ENCODE results near the gene LTA4H.
"Not testable (repeated sequence)": the region's sequence is repeated elsewhere in the genome, so short reads cannot be mapped to it uniquely, and the experiment has no call there.

The LTA4H gene

DNA sequence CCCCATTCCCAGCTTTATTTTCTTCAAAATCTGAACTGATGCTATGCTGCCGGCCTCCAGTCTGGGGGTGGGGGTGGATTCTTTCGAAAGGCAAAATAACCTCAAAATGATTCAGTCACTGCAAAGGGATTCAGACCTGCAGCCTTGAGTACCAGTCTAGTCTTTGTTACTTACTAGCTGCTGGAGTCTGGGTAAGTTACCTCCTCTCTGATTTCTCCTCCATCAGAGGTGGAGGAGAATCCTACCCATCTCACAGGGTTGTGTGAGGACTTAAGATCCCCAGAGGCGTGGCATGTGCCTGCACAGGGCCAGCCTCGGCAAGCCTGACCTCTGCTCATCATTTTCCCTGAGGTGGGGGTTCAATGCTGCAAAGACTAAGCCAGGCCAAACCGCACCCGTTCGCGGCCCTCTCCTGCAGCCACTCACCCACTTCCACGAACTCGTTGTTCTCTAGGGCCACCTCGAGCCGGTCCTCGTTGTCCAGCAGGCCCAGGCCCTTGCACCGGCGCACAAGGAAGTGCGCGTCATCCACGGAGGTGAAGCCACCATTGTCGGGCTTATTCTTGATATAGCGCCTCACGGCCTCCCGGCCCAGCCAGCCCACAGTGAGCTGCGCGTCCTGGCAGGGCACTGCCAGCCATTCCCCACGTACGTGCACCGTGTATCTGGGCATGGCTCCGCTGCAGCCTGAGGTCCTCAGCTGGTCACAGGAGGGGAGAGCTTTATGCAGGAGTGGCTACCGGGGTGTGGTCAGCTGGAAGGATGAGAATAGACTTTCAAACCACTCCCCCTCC is 40.0 kb downstream of the LTA4H start:
- DNase-seq (ENCODE audit: insufficient read length, low spot score) (no peak), FAIRE-seq (no peak)

DNA sequence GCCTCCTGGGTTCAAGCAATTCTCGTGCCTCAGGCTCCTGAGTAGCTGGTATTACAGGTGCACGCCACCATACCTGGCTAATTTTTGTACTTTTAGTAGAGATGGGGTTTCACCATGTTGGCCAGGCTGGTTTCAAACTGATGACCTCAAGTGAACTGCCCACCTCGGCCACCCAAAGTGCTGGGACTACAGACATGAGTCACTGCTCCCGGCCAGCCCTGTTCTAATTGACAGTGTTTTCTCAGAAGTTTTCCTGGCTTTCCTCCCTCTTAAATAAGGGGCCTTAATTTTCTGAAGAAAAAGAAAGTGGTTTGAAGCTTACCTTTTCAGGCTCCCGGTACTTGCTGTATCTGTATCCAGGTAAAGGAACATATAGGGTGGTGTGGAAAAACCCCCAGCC is 40.9 kb downstream of the LTA4H start:
- no peak for DNase-seq (ENCODE audit: insufficient read length, low spot score)
- FAIRE-seq: no peak

DNA sequence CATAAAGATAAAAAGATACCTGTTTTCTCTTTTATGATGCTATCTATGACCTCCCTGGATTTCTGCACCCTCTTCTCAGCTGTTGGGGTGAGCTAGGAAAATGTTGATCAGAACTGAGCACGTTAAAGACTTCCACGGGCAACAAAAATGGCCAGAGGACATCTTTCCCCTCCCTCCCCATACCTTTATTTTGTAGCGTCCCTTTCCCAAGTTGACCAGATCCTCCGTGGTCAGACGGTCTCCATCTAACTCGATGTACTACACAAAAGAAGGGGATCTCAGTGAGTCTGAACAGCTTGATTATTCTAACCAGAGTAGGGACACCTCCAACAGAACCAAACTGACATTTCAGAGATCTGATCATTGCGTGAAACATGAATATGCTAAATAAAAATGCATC is 41.5 kb downstream of the LTA4H start:
- DNase-seq (ENCODE audit: insufficient read length, low spot score): no peak
- FAIRE-seq: no peak

DNA sequence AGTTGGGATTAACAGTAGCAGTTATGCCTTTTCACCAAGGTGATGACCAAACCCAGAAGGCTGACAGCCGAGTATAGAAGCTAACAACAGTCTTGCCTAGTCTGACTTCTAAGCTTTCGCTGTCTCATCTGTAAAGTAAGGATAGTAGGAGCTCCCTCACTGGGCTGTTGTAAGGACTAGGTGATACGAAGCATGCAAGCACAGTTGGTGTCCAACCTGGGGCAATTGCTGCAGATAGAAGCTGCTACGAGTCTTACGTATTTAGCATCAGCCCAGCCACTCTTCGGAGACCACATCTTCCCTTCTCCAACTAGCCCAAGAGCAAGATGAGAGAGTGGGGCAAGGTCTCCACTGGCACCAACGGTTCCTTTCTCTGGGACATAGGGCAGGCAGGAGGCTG is 45.3 kb downstream of the LTA4H start:
- no peak for FAIRE-seq
- DNase-seq (ENCODE audit: insufficient read length, low spot score): no peak

DNA sequence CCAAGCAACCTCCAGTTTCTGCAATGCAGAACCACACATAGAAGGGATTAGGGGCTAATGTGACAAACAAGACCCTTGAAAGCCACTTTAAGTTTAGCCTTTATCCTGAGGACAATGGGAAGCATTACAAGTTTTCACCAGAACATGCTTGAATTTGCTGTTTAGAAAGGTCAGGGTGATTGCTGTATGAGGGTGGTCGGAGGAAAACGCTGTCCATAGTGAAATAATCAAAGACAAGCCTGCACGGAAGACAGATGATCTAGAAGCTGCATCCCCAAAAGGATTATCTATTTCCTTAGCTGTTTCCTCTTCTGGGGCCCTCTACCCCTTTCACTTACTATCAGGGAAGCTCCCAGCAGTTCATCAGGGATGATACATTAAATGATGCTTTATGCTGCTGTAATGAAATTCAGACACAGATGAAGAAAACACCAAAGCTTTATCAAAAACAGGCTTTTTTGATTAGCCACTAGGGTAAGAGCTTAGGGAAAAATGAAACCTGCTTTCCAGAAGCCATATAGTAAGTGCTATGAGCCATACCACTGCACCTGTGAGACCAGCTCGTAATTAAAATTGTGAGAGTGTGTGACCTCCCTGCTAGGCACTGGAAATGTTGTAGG is 45.8 kb downstream of the LTA4H start:
- DNase-seq (ENCODE audit: insufficient read length, low spot score): no peak
- no peak for FAIRE-seq

DNA sequence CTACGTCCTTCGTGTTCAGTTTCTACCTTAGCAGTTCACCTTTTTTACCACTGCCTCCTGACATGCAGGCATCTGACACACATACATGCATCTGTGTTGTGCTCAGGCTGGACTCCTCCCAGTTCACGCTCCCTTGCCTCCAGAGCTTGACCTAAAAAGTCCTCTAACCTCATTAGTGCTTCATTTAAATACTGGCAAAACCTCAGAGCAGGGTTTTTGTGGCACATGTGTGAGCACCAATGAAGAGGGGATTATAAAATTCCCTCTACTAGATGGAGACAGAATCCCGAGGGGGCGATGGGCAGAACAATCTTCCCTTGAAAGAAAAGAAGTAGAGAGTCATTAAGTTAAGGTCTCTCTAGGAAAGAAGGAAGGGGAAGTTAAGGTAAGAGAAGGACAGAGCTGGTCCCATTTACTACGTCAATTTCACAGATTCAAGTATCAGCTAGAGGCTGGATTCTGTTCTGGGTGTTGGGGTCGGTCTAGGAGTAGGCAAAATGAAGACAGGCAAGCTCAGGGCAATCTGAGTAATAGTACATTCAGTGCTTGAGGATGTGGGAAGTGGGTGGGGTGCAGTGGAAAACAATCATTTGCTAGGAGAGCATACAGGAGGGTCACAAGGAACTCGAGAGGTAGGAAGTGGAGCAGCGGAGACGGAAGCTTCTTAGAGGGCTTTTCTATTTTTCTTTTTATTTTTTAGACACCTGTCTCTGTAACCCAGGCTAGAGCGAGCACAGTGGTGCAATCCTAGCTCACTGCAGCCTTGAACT is 46.7 kb downstream of the LTA4H start:
- DNase-seq (ENCODE audit: insufficient read length, low spot score) (no peak), FAIRE-seq (no peak)

DNA sequence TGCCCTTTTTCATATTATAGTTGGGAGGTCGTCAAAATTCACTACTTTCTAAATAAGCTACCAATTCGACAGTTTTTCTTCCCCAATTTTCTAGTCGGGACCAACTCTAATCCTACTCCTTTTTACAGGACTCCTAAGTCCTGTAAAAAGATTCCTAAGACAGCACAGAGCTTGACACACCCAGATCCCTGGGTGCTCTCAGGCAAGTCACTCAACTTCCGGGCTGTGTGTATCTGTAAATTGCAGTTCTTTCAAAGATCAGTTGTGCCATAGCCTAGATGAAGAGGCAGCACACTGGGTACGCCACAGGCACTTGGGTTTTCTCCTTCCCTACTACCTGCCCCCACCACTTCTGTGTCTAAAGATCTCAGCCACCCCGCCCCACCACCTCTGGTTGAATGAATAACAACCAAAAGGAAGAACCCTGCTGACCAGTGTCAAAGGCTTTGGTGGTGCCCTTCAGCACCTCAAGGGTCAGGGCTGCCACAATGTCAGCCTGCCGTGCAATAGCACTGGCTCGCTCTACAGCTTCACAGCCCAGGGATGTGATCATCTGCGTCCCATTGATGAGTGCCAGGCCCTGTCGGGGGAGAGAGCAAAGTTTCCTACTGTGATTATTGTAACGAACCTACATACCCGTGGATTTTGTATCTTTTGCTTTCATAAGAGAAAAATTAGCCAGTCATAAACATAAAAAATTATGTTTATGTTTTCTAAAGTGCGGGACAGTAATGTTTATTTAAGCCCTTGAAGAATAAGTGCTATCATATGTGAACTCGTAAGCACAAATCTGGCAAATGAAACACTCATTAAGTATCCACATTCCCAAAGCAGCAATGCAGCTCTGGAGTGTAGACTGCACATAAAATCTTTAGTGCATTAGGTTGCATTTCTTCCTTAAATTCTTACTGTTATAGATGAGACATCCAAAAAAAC is 48.5 kb downstream of the LTA4H start:
- FAIRE-seq (no peak), DNase-seq (ENCODE audit: insufficient read length, low spot score) (no peak)

DNA sequence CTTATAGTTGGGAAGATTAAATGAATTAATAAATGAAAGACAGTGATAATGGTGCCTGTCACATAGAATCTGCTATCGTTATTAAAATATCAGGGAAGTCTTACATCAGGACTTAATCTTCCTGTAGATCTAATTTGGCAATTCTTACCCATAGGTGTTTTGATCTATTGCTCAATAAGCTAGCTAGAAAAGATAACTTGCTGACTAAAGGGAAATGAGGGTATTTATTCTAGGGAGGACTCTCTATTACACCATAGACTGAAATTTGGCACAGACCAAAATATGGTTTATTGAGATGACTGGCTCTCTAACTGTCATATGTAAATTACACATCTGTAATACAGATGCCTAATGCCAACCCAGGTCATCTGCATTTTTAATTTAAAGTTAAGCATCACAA is 50.7 kb downstream of the LTA4H start:
- FAIRE-seq (no peak), DNase-seq (ENCODE audit: insufficient read length, low spot score) (no peak)

DNA sequence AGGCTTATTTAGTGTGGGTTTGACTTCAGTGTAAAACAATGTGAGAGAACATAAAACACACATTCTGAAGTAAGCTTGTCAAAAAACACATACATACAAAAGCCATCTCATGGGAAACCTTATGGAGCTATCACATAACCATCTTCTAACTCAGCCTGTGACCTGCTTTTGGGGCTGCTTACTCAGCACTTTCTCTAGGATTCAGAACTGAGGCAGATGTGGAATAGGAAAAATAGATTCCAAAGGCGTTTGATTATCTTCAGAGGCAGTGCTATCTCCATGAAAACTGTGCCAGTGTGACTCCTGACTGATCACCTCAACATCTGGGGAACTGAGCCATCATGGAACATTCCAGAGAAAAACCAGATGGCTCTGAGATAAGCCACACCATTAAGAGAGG is 52.8 kb downstream of the LTA4H start:
- DNase-seq (ENCODE audit: insufficient read length, low spot score) (no peak), FAIRE-seq (no peak)

DNA sequence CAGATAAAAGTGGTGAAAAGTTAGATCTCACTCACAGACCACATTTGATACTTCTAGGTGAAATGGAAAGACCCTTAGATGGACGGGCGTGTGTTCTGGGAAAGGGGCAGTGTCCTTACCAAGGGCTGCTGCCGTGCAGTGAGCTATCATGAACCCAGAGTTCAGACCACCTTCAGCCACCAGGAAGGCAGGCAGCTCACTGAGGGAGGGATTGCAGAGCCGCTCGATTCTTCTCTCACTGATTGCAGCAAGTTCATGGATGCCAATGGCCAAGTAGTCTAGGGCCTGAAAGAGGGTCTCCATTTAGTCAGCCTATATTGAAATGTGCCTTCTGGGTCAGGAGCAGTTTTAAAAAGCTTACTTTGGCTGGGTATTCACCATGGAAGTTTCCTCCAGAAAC is 55.0 kb downstream of the LTA4H start:
- FAIRE-seq: no peak
- DNase-seq (ENCODE audit: insufficient read length, low spot score): no peak

DNA sequence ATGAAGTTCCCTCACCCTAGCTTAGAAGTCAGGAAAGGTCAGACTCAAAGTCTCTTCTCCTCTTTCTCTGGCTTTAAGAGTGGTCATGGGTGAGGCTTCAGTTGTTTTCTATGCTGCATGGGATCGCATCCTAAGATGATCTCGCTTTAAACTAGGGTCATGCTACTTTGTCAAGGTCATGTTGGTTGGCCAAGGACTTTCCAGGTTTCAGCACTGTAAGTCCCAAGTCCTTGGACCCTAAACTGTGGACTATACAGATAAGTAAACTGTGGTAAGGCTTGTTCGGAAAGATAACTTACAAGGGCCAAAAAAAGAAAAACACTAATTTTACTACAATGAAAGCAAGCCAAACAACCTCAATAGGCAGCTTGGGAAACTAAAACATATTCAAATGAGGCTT is 56.6 kb downstream of the LTA4H start:
- DNase-seq (ENCODE audit: insufficient read length, low spot score) (no peak), FAIRE-seq (no peak)

DNA sequence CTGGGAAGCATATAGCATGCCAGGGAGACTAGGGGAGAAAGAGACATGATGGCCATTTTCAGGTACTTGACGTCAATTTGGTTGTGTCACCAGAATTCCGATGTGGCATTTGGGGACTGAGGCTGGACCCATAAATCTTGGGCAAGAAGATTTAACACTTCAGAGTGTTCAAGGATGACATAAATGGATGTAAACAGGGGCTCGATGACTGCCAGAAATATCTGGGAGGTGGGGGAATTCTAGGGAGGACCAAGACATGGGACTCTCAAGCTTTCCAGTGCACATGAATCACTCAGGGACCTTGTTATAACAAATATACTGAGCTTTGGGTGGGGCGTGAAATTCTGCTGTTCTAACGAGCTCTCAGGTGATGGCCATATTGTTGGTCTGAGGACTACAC is 57.0 kb downstream of the LTA4H start:
- DNase-seq (ENCODE audit: insufficient read length, low spot score) (no peak), FAIRE-seq (no peak)

DNA sequence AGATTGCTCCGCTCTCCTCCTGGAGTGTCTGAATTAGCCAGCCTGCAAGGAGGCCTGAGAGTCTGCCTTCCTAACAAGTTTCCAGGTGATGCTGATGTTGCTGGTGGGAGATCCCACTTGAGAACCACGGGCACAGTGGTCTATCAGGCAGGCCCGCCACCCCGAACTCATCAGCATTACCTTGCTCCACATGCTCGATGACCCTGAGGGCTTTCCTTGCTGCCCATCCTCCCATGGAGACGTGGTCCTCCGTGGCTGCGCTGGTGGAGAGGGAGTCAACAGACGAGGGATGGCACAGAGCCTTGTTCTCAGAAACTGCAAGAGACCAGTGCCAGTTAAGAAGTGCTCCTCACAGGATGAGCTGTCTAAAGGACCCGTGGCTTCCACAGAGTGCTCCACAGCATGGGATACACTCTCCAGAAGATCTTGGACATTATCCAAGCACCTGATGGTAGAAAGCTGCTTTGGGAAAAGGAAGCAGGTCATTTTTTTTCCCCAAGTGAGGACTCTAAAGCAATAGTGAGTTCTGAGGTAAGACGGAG is 57.6 kb downstream of the LTA4H start:
- DNase-seq (ENCODE audit: insufficient read length, low spot score) (no peak), FAIRE-seq (no peak)

DNA sequence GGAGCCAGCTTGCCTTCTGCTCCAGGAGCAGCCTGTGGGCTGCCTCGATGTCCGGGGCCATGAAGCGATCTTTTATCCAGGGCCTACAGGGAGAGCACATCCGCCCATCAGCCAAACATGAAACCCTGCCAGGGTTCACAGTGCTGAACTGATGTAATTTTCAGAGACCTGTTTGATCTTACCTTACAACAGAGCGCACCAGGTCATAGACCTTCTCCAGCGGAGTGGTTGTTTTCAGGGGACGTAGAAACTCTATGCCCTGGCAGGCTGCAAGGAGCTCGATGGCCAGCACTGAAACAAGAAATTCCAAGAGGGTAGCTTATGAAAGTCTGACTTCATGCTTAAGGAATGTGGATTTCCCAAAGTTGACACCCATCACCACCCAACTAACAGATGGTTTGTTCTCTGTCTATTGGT is 59.0 kb downstream of the LTA4H start:
- DNase-seq (ENCODE audit: insufficient read length, low spot score): peak; percentile 18
- no peak for FAIRE-seq

DNA sequence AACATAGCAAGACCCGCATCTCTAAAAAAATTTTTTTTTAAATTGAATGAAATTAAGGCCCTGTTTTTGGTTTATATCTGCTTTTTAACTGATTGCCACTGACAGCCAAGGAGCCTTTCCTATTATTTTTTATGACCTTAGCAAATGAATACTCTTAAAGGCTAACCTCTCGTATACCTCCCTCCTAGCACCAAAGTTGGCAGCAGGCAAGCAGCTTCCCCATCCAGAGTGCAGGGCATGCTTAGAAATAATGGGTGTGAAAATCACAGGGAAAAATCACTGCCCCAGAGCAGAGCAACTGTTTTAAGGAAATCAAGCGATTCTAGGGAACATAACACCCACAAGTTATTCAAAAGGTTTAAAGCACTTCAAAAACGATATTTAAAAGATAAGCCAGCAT is 59.9 kb downstream of the LTA4H start:
- FAIRE-seq (no peak), DNase-seq (ENCODE audit: insufficient read length, low spot score) (no peak)

DNA sequence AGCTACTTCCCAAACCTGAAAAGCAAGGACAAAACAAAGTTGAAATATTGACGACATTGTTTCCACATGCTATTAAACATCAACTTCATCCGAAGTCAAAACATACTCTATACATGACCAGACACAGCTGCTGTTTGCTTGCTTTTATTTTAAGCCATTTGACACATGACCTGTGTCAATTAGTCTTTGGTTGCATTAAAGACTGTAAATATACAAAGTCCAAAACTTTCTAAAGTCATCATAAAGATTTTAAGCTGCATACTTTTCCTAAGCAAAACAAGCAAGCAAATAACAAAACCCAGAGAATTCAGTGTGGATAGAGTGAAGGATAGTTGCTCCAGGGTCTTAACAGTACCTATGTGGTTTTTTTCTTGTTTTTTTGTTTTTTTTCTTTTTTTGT is 61.0 kb downstream of the LTA4H start:
- FAIRE-seq (no peak), DNase-seq (ENCODE audit: insufficient read length, low spot score) (no peak)

DNA sequence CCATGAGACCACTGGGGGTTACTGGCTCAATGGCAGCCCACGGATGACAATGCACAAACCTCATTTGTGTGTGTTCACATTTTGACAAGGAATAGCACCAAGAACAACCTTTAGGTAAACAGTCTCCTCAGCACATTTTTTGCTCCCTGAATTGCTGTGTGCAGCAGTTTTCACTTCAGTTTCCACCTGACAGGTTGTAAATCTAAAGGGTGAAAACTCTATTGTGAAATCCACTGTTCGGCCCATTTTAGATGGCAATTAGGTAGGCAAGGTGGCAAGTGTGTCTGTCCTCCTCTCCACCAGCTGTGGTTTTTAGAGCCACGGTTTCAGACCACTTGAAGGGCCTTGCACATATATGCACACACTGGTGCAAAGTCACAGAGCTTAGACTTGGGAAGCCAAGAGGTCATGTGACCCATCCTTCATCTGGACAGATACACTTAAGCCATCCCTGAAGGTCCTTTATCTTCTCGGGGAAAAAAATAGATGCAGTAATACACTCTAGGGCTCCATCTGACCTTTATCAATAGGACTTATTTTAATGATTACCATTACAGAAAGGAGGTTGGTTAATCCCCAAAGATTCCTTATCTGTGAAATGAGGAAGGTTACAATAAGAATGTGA is 62.4 kb downstream of the LTA4H start:
- FAIRE-seq: no peak
- DNase-seq (ENCODE audit: insufficient read length, low spot score): no peak

DNA sequence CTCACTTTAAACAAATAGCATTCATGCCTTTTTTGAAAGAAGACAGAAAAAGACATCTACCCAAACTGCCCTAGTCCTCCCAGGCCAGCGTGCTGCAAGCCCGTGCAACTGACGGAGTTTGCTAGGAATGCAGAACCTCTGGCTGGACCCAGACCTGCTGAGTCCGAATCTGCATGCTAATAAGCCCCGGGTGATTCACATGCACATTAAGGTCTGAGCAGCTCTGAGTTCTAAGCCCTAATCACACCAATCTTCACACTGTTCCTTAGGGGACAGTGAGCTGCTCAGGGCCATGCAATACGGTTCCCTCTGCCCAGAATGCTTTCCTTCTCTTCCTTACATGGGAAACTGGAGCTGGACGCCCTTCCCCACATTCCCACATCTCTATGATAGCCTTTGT is 64.5 kb downstream of the LTA4H start:
- FAIRE-seq: no peak
- DNase-seq (ENCODE audit: insufficient read length, low spot score): no peak

DNA sequence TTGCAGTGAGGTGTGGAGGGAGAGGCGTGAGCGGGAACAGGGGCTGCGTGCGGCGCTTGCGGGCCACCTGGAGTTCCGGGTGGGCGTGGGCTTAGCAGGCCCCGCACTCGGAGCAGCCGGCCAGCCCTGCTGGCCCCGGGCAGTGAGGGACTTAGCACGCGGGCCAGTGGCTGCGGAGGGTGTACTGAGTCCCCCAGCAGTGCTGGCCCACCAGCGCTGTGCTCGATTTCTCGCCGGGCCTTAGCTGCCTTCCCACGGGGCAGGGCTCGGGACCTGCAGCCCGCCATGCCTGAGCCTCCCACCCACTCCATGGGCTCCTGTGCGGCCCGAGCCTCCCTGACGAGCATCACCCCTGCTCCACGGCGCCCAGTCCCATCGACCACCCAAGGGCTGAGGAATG is 66.3 kb downstream of the LTA4H start:
- not testable (repeated sequence) for DNase-seq (ENCODE audit: insufficient read length, low spot score); FAIRE-seq

DNA sequence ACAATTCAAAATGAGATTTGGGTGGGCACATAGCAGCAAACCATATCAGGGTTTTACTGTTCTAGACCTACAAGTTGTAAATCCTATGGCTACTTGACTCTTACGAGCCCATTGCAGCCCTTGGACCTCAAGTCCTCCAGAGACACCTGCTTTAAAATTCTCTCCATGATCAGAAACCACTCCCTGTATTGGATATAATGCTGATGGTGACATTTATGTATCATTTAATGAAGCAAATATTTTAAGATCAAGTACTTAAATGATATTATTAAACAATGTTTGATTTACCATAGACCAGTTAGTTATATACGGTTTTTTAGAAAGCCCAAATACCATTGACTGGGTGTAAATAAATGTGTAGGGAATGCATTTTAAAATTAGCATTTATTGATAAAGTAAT is 68.1 kb downstream of the LTA4H start:
- DNase-seq (ENCODE audit: insufficient read length, low spot score) (no peak), FAIRE-seq (no peak)
